HUES48 (cell line): ENCODE data around the gene PAK1.
A peak's percentile ranks its signal among the peaks of the same experiment; 100 is the strongest.

ENCODE experiments used
- H3K27ac ChIP-seq: one replicate; pipeline ENCODE4 v1.7.0; 2013; ENCODE audit warnings: low read depth, low read length, inconsistent platforms
- H3K27me3 ChIP-seq: 2 replicates; pipeline ENCODE4 v1.6.1; 2013; ENCODE audit warnings: mild to moderate bottlenecking, low read length; ENCODE audit not compliant: control insufficient read depth, insufficient read depth
- H3K36me3 ChIP-seq: 2 replicates; pipeline ENCODE4 v1.6.1; 2013; ENCODE audit warnings: low read length; ENCODE audit not compliant: control insufficient read depth, insufficient read depth
- H3K4me1 ChIP-seq: 2 replicates; pipeline ENCODE4 v1.6.1; 2013; ENCODE audit warnings: mild to moderate bottlenecking, low read length; ENCODE audit not compliant: control insufficient read depth, insufficient read depth
- H3K4me3 ChIP-seq: 2 replicates; pipeline ENCODE4 v1.5.1; 2013; ENCODE audit warnings: mild to moderate bottlenecking, low read depth, low read length
- H3K9ac ChIP-seq: 2 replicates; pipeline ENCODE4 v1.6.1; 2013; ENCODE audit warnings: mild to moderate bottlenecking, low read depth, low read length, moderate library complexity
- H3K9me3 ChIP-seq: 2 replicates; pipeline ENCODE4 v1.6.1; 2013; ENCODE audit warnings: low read length; ENCODE audit not compliant: control insufficient read depth, insufficient read depth

Gene PAK1

DNA sequence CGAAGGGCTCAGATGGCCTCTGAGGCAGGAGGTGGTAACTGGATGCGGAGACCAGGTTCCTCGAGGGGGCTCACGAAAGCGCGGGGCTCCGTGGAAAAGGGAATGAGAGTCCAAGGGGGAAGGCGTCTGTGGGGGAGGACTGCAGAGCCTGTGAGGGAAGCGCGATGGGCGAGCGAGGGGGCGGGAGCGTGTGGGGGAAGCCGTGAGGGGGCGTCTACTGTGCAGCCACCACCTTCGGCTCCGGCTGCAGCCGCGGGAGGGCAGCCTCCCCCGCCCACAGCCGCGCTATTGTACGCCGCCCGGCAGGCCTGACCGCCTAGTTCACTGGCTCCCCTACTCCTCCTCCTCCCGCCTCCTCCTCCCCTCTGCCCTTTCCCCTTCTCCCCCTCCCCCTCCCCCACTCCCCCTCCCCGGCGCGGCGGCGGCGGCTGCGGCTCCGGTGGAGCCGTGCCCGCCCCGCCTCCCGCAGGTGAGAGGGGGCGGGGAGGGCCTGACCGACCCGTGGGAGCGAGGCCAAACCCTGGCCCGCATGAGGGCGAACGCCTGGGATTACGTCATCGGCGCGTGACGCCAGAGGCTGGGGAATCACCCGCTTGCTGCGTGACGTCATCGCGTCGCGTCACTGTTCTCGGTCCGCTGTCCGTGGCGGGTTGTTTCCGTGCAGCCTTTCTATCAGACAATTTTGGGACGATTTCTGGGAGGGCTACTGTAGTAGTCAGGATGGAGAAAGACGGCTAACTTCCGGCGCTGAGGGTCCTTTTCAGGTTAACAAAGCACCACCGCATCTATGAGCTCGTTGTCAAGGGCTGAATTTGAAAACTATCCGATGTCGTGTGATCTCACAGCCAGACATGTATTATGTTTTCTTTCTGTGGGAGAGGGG, at the start of gene PAK1:
Gene PAK1 (minus strand): TSS at position 294 of the 883 bp plus-strand sequence. CDS start 81,574 bp downstream, outside the sequence.
- no peaks in the 10 kb centered on the region for H3K36me3 ChIP-seq
- H3K27ac ChIP-seq = peak within 1 kb of the TSS; percentile 93
- no peaks in the 10 kb centered on the region for H3K27me3 ChIP-seq
- H3K4me3 ChIP-seq = peak within 1 kb of the TSS; percentile 96
- peak within 1 kb of the TSS; percentile 89 for H3K9ac ChIP-seq
- H3K9me3 ChIP-seq = no peaks in the 10 kb centered on the region
- H3K4me1 ChIP-seq = peaks cover 49% of the 10 kb centered on the region

GRCh38 chr11:77522215-77522614, 48.3 kb upstream of the PAK1 start:
- H3K4me1 ChIP-seq = peaks cover 29% of the 10 kb centered on the region
- H3K4me3 ChIP-seq = no peak overlapping the region
- H3K9ac ChIP-seq = no peak overlapping the region
- no peaks in the 10 kb centered on the region for H3K27me3 ChIP-seq
- no peaks in the 10 kb centered on the region for H3K9me3 ChIP-seq
- no peak overlapping the region for H3K27ac ChIP-seq
- H3K36me3 ChIP-seq = no peaks in the 10 kb centered on the region

- Histone ChIP-seq H3K27ac (no peak overlapping the region), H3K27me3 (no peaks in the 10 kb centered on the region), H3K4me3 (no peak overlapping the region), H3K4me1 (peaks cover 16% of the 10 kb centered on the region), H3K9ac (no peak overlapping the region), H3K9me3 (no peaks in the 10 kb centered on the region), H3K36me3 (no peaks in the 10 kb centered on the region)
Measured at GRCh38 chr11:77519847-77520246, 46.0 kb upstream of the PAK1 start.

GRCh38 chr11:77518471-77518870, 44.6 kb upstream of the PAK1 start:
- no peaks in the 10 kb centered on the region for H3K36me3 ChIP-seq
- no peaks in the 10 kb centered on the region for H3K27me3 ChIP-seq
- no peaks in the 10 kb centered on the region for H3K9me3 ChIP-seq
- H3K4me3 ChIP-seq = no peak overlapping the region
- H3K27ac ChIP-seq = no peak overlapping the region
- no peak overlapping the region for H3K9ac ChIP-seq
- peaks cover 16% of the 10 kb centered on the region for H3K4me1 ChIP-seq

DNA sequence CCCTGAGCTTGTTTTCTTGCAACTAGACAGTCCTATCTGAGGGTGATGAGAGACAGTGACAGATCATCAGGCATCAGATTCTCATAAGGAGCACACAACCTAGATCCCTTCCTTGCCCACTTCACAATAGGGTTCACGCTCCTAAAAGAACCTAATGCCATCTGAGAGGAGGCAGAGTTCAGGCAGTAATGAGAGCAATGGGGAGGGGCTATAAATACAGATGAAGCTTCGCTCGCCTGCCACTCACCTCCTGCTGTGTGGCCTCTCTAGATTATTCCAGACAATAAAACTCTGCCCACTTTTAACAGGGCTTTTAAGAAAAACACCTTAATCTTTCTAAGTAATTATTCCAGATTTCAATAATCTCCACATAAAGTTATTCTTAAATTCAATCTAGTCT, 43.9 kb upstream of the PAK1 start:
- Histone ChIP-seq H3K4me3 (no peak overlapping the region), H3K9ac (no peak overlapping the region), H3K36me3 (no peaks in the 10 kb centered on the region), H3K27me3 (no peaks in the 10 kb centered on the region), H3K27ac (no peak overlapping the region), H3K9me3 (no peaks in the 10 kb centered on the region), H3K4me1 (peaks cover 16% of the 10 kb centered on the region)

- no peaks in the 10 kb centered on the region for H3K9me3 ChIP-seq
- no peaks in the 10 kb centered on the region for H3K27me3 ChIP-seq
- H3K4me1 ChIP-seq = peaks cover 13% of the 10 kb centered on the region
- H3K36me3 ChIP-seq = no peaks in the 10 kb centered on the region
- H3K4me3 ChIP-seq = no peak overlapping the region
- no peak overlapping the region for H3K9ac ChIP-seq
- H3K27ac ChIP-seq = no peak overlapping the region
Measured at GRCh38 chr11:77517226-77517625, 43.3 kb upstream of the PAK1 start.

- Histone ChIP-seq H3K27ac (no peak overlapping the region), H3K4me3 (no peak overlapping the region)
Measured at GRCh38 chr11:77515483-77515882, 41.6 kb upstream of the PAK1 start.

GRCh38 chr11:77515063-77515462, 41.2 kb upstream of the PAK1 start:
- Histone ChIP-seq H3K4me1 (peaks cover 15% of the 10 kb centered on the region), H3K36me3 (no peaks in the 10 kb centered on the region), H3K9me3 (no peaks in the 10 kb centered on the region), H3K27me3 (no peaks in the 10 kb centered on the region), H3K4me3 (no peak overlapping the region), H3K9ac (no peak overlapping the region), H3K27ac (no peak overlapping the region)

More at GRCh38 chr11:77515483-77515882, 41.6 kb upstream of the PAK1 start:
- Histone ChIP-seq H3K9me3 (no peaks in the 10 kb centered on the region), H3K4me1 (peaks cover 15% of the 10 kb centered on the region), H3K27me3 (no peaks in the 10 kb centered on the region), H3K9ac (no peak overlapping the region), H3K36me3 (no peaks in the 10 kb centered on the region)

GRCh38 chr11:77512092-77512491, 38.2 kb upstream of the PAK1 start:
- Histone ChIP-seq H3K4me3 (no peak overlapping the region), H3K27ac (no peak overlapping the region), H3K36me3 (no peaks in the 10 kb centered on the region), H3K4me1 (peaks cover 8% of the 10 kb centered on the region), H3K27me3 (no peaks in the 10 kb centered on the region), H3K9me3 (no peaks in the 10 kb centered on the region), H3K9ac (no peak overlapping the region)

DNA sequence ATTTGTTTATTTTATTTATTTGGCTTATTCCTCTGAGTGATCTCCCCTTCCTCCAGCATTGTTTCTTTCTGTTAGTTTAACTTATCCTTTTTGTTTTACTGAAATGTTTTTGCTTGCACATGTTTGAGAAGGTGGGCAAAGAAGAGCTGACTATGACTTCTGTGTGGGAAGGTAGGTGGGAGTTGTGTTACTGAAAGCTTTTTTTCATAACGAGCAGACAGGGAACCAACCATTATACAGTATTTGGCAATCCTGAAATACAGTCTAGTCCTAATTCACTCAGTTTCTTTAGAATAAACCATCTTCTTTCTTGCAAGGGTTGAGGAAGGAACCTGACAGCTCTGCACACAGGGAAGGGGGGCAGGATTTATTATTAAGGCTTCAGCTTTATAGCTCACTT, 37.0 kb upstream of the PAK1 start:
- no peak overlapping the region for H3K27ac ChIP-seq
- no peaks in the 10 kb centered on the region for H3K9me3 ChIP-seq
- H3K36me3 ChIP-seq = no peaks in the 10 kb centered on the region
- peaks cover 8% of the 10 kb centered on the region for H3K4me1 ChIP-seq
- no peak overlapping the region for H3K4me3 ChIP-seq
- no peaks in the 10 kb centered on the region for H3K27me3 ChIP-seq
- H3K9ac ChIP-seq = no peak overlapping the region

DNA sequence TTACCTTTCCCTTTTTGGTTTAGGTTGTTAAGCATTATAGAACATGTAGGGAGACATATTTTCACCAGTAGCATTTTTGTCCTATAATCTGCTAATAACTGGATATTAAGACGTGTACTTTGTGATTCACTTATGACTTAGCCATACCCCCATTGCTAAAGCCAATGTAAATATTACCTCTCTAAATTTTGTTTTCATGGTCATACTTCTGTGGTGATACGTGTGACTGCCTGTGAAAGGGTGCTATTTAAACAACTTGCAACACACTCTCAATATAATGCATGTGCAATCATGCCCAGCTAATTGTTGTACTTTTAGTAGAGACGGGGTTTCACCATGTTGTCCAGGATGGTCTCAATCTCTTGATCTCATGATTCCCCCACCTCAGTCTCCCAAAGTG, 36.2 kb upstream of the PAK1 start:
- Histone ChIP-seq H3K27ac (no peak overlapping the region), H3K9ac (no peak overlapping the region), H3K27me3 (no peaks in the 10 kb centered on the region), H3K4me1 (peaks cover 8% of the 10 kb centered on the region), H3K4me3 (no peak overlapping the region), H3K9me3 (no peaks in the 10 kb centered on the region), H3K36me3 (no peaks in the 10 kb centered on the region)
